Neural progenitor cell (in vitro differentiated cells): Measurements from ENCODE around the gene SMIM45.

Experiments used
- EZH2 ChIP-seq: fragments of 200-600 bp; sonication (generic); IDR thresholded peaks from 2 replicates; pipeline ENCODE4 v1.6.1; 2017; ENCODE audit warnings: antibody characterized with exemption, mild to moderate bottlenecking, moderate library complexity
- TF ChIP-seq, protein P1 (sequence below): fragments of 200-600 bp; sonication (generic); IDR thresholded peaks from 2 replicates; pipeline ENCODE4 v1.5.1; 2017; ENCODE audit warnings: antibody characterized with exemption, mild to moderate bottlenecking

- TF ChIP-seq, protein P1, sequence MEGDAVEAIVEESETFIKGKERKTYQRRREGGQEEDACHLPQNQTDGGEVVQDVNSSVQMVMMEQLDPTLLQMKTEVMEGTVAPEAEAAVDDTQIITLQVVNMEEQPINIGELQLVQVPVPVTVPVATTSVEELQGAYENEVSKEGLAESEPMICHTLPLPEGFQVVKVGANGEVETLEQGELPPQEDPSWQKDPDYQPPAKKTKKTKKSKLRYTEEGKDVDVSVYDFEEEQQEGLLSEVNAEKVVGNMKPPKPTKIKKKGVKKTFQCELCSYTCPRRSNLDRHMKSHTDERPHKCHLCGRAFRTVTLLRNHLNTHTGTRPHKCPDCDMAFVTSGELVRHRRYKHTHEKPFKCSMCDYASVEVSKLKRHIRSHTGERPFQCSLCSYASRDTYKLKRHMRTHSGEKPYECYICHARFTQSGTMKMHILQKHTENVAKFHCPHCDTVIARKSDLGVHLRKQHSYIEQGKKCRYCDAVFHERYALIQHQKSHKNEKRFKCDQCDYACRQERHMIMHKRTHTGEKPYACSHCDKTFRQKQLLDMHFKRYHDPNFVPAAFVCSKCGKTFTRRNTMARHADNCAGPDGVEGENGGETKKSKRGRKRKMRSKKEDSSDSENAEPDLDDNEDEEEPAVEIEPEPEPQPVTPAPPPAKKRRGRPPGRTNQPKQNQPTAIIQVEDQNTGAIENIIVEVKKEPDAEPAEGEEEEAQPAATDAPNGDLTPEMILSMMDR: no peak
- no peak for TF ChIP-seq EZH2
Measured at GRCh38 chr22:41923595-41924276, 28.2 kb upstream of the SMIM45 start.
